ENCODE measurements around the gene SPACA7.
"Not testable (repeated sequence)": the region's sequence is repeated elsewhere in the genome, so short reads cannot be mapped to it uniquely, and the experiment has no call there.

Gene SPACA7

GRCh38 chr13:112351825-112352224 is 24.3 kb upstream of the SPACA7 start:
- DNase-seq, result no peak

- no peak for DNase-seq
Measured at GRCh38 chr13:112353856-112354255, 22.3 kb upstream of the SPACA7 start.

GRCh38 chr13:112354330-112355273 is 21.6 kb upstream of the SPACA7 start:
- DNase-seq, result no peak

- no peak for DNase-seq
Measured at GRCh38 chr13:112355274-112355838, 20.8 kb upstream of the SPACA7 start.

- no peak for DNase-seq
Measured at GRCh38 chr13:112356190-112356589, 20.0 kb upstream of the SPACA7 start.

- no peak for DNase-seq
Measured at GRCh38 chr13:112358156-112358555, 18.0 kb upstream of the SPACA7 start.

GRCh38 chr13:112362021-112362420 is 14.1 kb upstream of the SPACA7 start:
- no peak for DNase-seq

- DNase-seq, result no peak
Measured at GRCh38 chr13:112363867-112364528, 12.2 kb upstream of the SPACA7 start.

GRCh38 chr13:112366907-112367646 is 9.1 kb upstream of the SPACA7 start:
- DNase-seq, result no peak

GRCh38 chr13:112368883-112369282 is 7.3 kb upstream of the SPACA7 start:
- DNase-seq, result no peak

GRCh38 chr13:112370311-112370710 is 5.8 kb upstream of the SPACA7 start:
- no peak for DNase-seq

- no peak for DNase-seq
Measured at GRCh38 chr13:112374271-112374670, 1.9 kb upstream of the SPACA7 start.

- no peak for DNase-seq
Measured at GRCh38 chr13:112391746-112392145, 15.6 kb downstream of the SPACA7 start.

- DNase-seq, result no peak
Measured at GRCh38 chr13:112392719-112393118, 16.6 kb downstream of the SPACA7 start.

GRCh38 chr13:112395022-112395421 is 18.9 kb downstream of the SPACA7 start:
- not testable (repeated sequence) for DNase-seq

- DNase-seq, result not testable (repeated sequence)
Measured at GRCh38 chr13:112395941-112396340, 19.8 kb downstream of the SPACA7 start.

- no peak for DNase-seq
Measured at GRCh38 chr13:112397108-112397507, 21.0 kb downstream of the SPACA7 start.

GRCh38 chr13:112398347-112398746 is 22.2 kb downstream of the SPACA7 start:
- DNase-seq, result not testable (repeated sequence)

GRCh38 chr13:112409828-112410227 is 33.7 kb downstream of the SPACA7 start:
- not testable (repeated sequence) for DNase-seq

- no peak for DNase-seq
Measured at GRCh38 chr13:112416647-112417046, 40.5 kb downstream of the SPACA7 start.

- DNase-seq, result no peak
Measured at GRCh38 chr13:112417079-112417478, 40.9 kb downstream of the SPACA7 start.

- no peak for DNase-seq
Measured at GRCh38 chr13:112424098-112424497, 47.9 kb downstream of the SPACA7 start.

- DNase-seq, result no peak
Measured at GRCh38 chr13:112428704-112429103, 52.5 kb downstream of the SPACA7 start.

All from suppressor macrophage treated with lipopolysaccharide for 4 hours (primary cell).